PC-3 (cell line): ENCODE results near the gene CAMTA1.

Experiments
- CTCF ChIP-seq: fragments of 300-600 bp; sonication (generic); conservative IDR thresholded peaks from 2 replicates; pipeline ENCODE4 v1.5.1; 2017; ENCODE audit warnings: antibody characterized with exemption, low read depth, mild to moderate bottlenecking, low read length
- EZH2 ChIP-seq: fragments of 300-600 bp; sonication (generic); IDR thresholded peaks from one replicate; pipeline ENCODE4 v1.6.1; 2017; ENCODE audit warnings: antibody characterized with exemption, mild to moderate bottlenecking, low read length; ENCODE audit not compliant: unreplicated experiment
- EZH2phosphoT487 ChIP-seq: fragments of 300-600 bp; sonication (generic); IDR thresholded peaks from 2 replicates; pipeline ENCODE4 v1.6.1; 2018; ENCODE audit warnings: mild to moderate bottlenecking, antibody characterized with exemption, low read length, borderline replicate concordance

- TF ChIP-seq CTCF (no peak), EZH2 (no peak), EZH2phosphoT487 (no peak)
Measured at GRCh38 chr1:7199077-7199779, 414.0 kb downstream of the CAMTA1 start.
